Endothelial cell of umbilical vein (primary cell): Measurements from ENCODE around the gene TTC17. TPM values are rescaled to one million over a fixed set of nuclear protein-coding genes. Genes with fewer than 3 reads are reported as not detected.
"Not testable (repeated sequence)": the region's sequence is repeated elsewhere in the genome, so short reads cannot be mapped to it uniquely, and the experiment has no call there.

Source experiments
- BruUV-seq: library from RNA; stranded (reverse); fragments of 400-500 nt; replicated peaks from 2 replicates; lab custom pipeline; 2021; lab: Mats Ljungman, UMichigan
- CTCF ChIA-PET: fragments of 300-600, 350-600 bp; sonication (Branson Sonifier 250); formaldehyde crosslinking; loops from one replicate; lab custom pipeline; 2021; ENCODE audit warnings: antibody characterized with exemption, inconsistent platforms; lab: Charles Lee
- POLR2A ChIA-PET: fragments of 300-600, 350-600 bp; sonication (Branson Sonifier 250); formaldehyde crosslinking; loops from one replicate; lab custom pipeline; 2021; ENCODE audit warnings: antibody characterized with exemption, inconsistent platforms; lab: Charles Lee
- DNase-seq: peaks from one replicate; pipeline ENCODE4 v3.0.0-alpha.2; 2011; ENCODE audit warnings: low read depth, low spot score
- FAIRE-seq: peaks from 2 replicates; lab custom pipeline; 2011; peaks lifted over from hg19 to GRCh38; lab: Jason Lieb, UNC
- H2AFZ ChIP-seq: 2 replicates; pipeline ENCODE4 v1.6.0; 2012; ENCODE audit warnings: low read depth, low read length, control low read depth, inconsistent platforms
- H3K27ac ChIP-seq: 2 replicates; pipeline ENCODE4 v1.5.1; 2011; ENCODE audit warnings: low read depth, mild to moderate bottlenecking, control low read depth, low read length, moderate library complexity; ENCODE audit not compliant: insufficient read depth
- H3K27me3 ChIP-seq, 2 experiments: 2 replicates each; pipeline versions ENCODE4 v1.6.0 to v1.6.1; 2011; ENCODE audit warnings: low read length in 2 of 2, mixed read lengths in 1 of 2; ENCODE audit not compliant: control insufficient read depth in 2 of 2, insufficient read depth in 2 of 2
- H3K36me3 ChIP-seq, 2 experiments: 2 replicates in 1 of 2; 3 replicates in 1 of 2; pipeline ENCODE4 v1.5.1; 2011; ENCODE audit warnings: low read length in 2 of 2, mild to moderate bottlenecking in 1 of 2, moderate library complexity in 1 of 2; ENCODE audit not compliant: control insufficient read depth in 2 of 2, insufficient read depth in 2 of 2; ENCODE audit errors: extremely low read depth in 1 of 2
- H3K4me1 ChIP-seq: 3 replicates; pipeline ENCODE4 v1.5.1; 2011; ENCODE audit warnings: mild to moderate bottlenecking, low read length; ENCODE audit not compliant: control insufficient read depth, insufficient read depth; ENCODE audit errors: extremely low read depth
- H3K4me2 ChIP-seq: 2 replicates; pipeline ENCODE4 v1.6.1; 2011; ENCODE audit warnings: low read length, control low read depth, mixed read lengths; ENCODE audit not compliant: insufficient read depth
- H3K4me3 ChIP-seq, 3 experiments: fragments of 200-600 bp in 1 of 3; sonication (generic), shearing (Covaris generic) in 1 of 3; replicated peaks in 1 of 3; 2 replicates each; pipeline ENCODE4 v1.5.1; 2011 to 2016; ENCODE audit warnings: control low read depth in 3 of 3, low read length in 3 of 3, mild to moderate bottlenecking in 2 of 3, inconsistent platforms in 1 of 3, low read depth in 1 of 3, moderate library complexity in 1 of 3; ENCODE audit not compliant: insufficient read depth in 1 of 3
- H3K79me2 ChIP-seq: 2 replicates; pipeline ENCODE4 v1.6.0; 2012; ENCODE audit warnings: low read length, inconsistent platforms; ENCODE audit not compliant: control insufficient read depth, insufficient read depth
- H3K9ac ChIP-seq: replicated peaks from 2 replicates; pipeline ENCODE3; 2011; ENCODE audit warnings: low read length, control low read depth; ENCODE audit not compliant: insufficient read depth; ENCODE audit errors: extremely low read depth
- H3K9me1 ChIP-seq: replicated peaks from 3 replicates; pipeline ENCODE4 v1.6.0; 2011; ENCODE audit warnings: mild to moderate bottlenecking, low read length; ENCODE audit not compliant: control insufficient read depth, insufficient read depth; ENCODE audit errors: extremely low read depth
- H3K9me3 ChIP-seq: replicated peaks from 2 replicates; pipeline ENCODE4 v1.5.1; 2012; ENCODE audit warnings: low read length, inconsistent platforms; ENCODE audit not compliant: control insufficient read depth, insufficient read depth
- H4K20me1 ChIP-seq: replicated peaks from 2 replicates; pipeline ENCODE3; 2011; ENCODE audit warnings: mild to moderate bottlenecking, low read length; ENCODE audit not compliant: control insufficient read depth, insufficient read depth; ENCODE audit errors: extremely low read depth
- EZH2 ChIP-seq: IDR thresholded peaks from 2 replicates; pipeline ENCODE4 v1.6.1; 2012; ENCODE audit warnings: borderline replicate concordance, low read depth, mild to moderate bottlenecking, moderate library complexity, low read length, inconsistent platforms; ENCODE audit not compliant: severe bottlenecking
- FOS ChIP-seq: IDR thresholded peaks from 2 replicates; pipeline ENCODE4 v1.6.1; 2011; ENCODE audit warnings: mild to moderate bottlenecking, low read length, moderate library complexity, borderline replicate concordance; ENCODE audit not compliant: insufficient read depth
- GATA2 ChIP-seq: IDR thresholded peaks from 2 replicates; pipeline ENCODE4 v1.7.0; 2011; ENCODE audit warnings: low read depth, mild to moderate bottlenecking, moderate library complexity, mixed read lengths, low read length; ENCODE audit not compliant: insufficient read length, insufficient read depth
- JUN ChIP-seq: IDR thresholded peaks from 2 replicates; pipeline ENCODE4 v1.6.1; 2011; ENCODE audit warnings: borderline replicate concordance, low read depth; ENCODE audit not compliant: insufficient read length, insufficient read depth
- MYC ChIP-seq: IDR thresholded peaks from one replicate; pipeline ENCODE4 v1.6.1; 2011; ENCODE audit warnings: mild to moderate bottlenecking, low read depth, low read length
- POLR2AphosphoS5 ChIP-seq: IDR thresholded peaks from 2 replicates; pipeline ENCODE4 v1.6.1; 2012; ENCODE audit warnings: low read depth, mild to moderate bottlenecking, control low read depth, low read length, moderate library complexity; ENCODE audit not compliant: insufficient read depth
- dilution Hi-C: fragments of 300-500 bp; cut with MboI; formaldehyde crosslinking; loops from one replicate; pipeline ENCODE4 v1.15.0; 2019; ENCODE audit warnings: low sequenced_read_pairs; ENCODE audit not compliant: extremely low pct_ligation_motif_present
- intact Hi-C: fragments of 100-400 bp; cut with micrococcal nuclease; formaldehyde crosslinking; loops from one replicate; pipeline ENCODE4 v1.10.0; 2022
- polyA plus RNA-seq, 4 experiments: library from polyadenylated mRNA; depleted of rRNA in 3 of 4; stranded (reverse) in 3 of 4; unstranded in 1 of 4; fragments of >200 nt; gene quantifications; 2 replicates each; pipeline versions ENCODE4 v1.2.1 to v1.2.3, GENCODE V29; 2011 to 2012; ENCODE audit warnings: missing spikeins in 1 of 4
- total RNA-seq: library from RNA; stranded (reverse); gene quantifications from 2 replicates; pipeline ENCODE4 v1.2.3, GENCODE V29; 2021
- TF ChIP-seq, protein P1 (sequence below): IDR thresholded peaks from 2 replicates; pipeline ENCODE4 v1.6.1; 2011; ENCODE audit not compliant: insufficient read depth, insufficient read length
- TF ChIP-seq, protein P2 (sequence below), 2 donors: IDR thresholded peaks; 1 replicate in 1 of 2; 2 replicates in 1 of 2; pipeline ENCODE4 v1.5.1; 2011; ENCODE audit warnings: low read length in 2 of 2, mild to moderate bottlenecking in 2 of 2, moderate library complexity in 2 of 2, control low read depth in 1 of 2, inconsistent platforms in 1 of 2, low read depth in 1 of 2; ENCODE audit not compliant: insufficient read depth in 1 of 2; ENCODE audit errors: extremely low read depth in 1 of 2

TTC17 gene
- total and polyA plus RNA-seq, 2 donors (not counting 3 experiments of a cell fraction or from before 2014, with no cell fraction given) = 60.7 to 66.8 TPM

DNA sequence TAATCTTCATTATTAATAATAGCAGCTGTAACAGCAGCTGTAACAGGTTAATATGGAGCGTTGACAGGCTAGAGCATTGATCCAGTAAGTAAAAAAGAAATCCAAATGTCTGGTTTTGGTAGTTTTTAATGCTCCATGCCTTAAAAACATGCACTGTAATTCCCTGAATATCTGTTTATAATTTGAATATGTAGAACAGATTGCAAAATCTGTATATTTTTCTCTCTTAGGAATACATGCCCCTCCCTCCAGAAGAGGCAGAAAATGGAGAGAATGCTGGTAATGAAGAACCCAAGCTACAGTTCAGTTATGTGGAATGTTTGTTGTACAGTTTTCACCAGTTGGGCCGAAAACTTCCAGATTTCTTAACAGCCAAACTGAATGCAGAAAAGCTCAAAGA lies 30.2 kb upstream of the TTC17 start:
- H3K9ac ChIP-seq = no peak overlapping the region
- H3K9me1 ChIP-seq = no peaks in the 10 kb centered on the region
- FAIRE-seq (no peak), DNase-seq (no peak)
- peaks cover 18 to 22% of the 10 kb centered on the region in 2 experiments for H3K36me3 ChIP-seq
- no peak overlapping the region for H3K4me3 ChIP-seq
- CTCF ChIA-PET = interaction anchor here (0.8 to 2.0 kb wide), 3 partner anchors 12 to 91 kb away, joined by 3 to 11 read pairs (median 7); partner anchors contain the start of gene API5
- no peak overlapping the region for H3K4me2 ChIP-seq
- no peaks in the 10 kb centered on the region for H3K9me3 ChIP-seq
- no peak overlapping the region for H2AFZ ChIP-seq
- no peaks in the 10 kb centered on the region for H4K20me1 ChIP-seq
- intact Hi-C loops = no loop called here
- no peaks in the 10 kb centered on the region for H3K79me2 ChIP-seq
- no TSS peak for BruUV-seq
- H3K27me3 ChIP-seq = no peaks in the 10 kb centered on the region
- dilution Hi-C loops = no loop called here
- peaks cover 10% of the 10 kb centered on the region for H3K4me1 ChIP-seq
- H3K27ac ChIP-seq = peak overlapping the region; percentile 48
- POLR2A ChIA-PET = no interaction called here
- TF ChIP-seq, protein P1, sequence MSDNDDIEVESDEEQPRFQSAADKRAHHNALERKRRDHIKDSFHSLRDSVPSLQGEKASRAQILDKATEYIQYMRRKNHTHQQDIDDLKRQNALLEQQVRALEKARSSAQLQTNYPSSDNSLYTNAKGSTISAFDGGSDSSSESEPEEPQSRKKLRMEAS = no peak
- no peak for TF ChIP-seq MYC
- no peak for TF ChIP-seq FOS
- no peak for TF ChIP-seq JUN
- TF ChIP-seq EZH2 = no peak
- no peak for TF ChIP-seq GATA2
- no peak for TF ChIP-seq POLR2AphosphoS5

DNA sequence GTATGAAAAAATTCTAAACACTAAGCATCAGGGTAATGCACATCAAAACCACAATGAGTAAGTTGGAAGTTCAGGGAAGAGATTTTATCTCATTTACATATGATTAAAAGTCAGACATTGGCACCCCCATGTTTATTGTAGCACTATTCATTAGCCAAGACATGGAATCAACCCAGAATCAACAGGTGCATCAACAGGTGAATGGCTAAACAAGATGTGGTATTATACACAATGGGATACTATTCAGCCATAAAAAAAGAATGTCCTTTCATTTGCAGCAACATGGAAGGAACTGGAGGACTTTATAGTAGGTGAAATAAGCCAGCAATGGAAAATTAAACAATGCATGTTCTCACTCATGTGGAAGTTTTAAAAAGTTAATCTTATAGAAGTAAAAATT lies 17.6 kb upstream of the TTC17 start:
- no peaks in the 10 kb centered on the region for H3K9me1 ChIP-seq
- H4K20me1 ChIP-seq = no peaks in the 10 kb centered on the region
- H3K4me3 ChIP-seq = no peak overlapping the region
- dilution Hi-C loops = no loop called here
- intact Hi-C loops = no loop called here
- H3K27ac ChIP-seq = no peak overlapping the region
- ChIA-PET CTCF (interaction anchor here (1.4 kb wide), 1 partner anchor 13 kb away, joined by 3 read pairs; no protein-coding TSS in a partner anchor), POLR2A (no interaction called here)
- H2AFZ ChIP-seq = no peak overlapping the region
- no peak overlapping the region for H3K4me2 ChIP-seq
- peaks cover 9 to 12% of the 10 kb centered on the region in 2 experiments for H3K36me3 ChIP-seq
- no peaks in the 10 kb centered on the region for H3K4me1 ChIP-seq
- no peaks in the 10 kb centered on the region for H3K79me2 ChIP-seq
- TF ChIP-seq, protein P2, sequence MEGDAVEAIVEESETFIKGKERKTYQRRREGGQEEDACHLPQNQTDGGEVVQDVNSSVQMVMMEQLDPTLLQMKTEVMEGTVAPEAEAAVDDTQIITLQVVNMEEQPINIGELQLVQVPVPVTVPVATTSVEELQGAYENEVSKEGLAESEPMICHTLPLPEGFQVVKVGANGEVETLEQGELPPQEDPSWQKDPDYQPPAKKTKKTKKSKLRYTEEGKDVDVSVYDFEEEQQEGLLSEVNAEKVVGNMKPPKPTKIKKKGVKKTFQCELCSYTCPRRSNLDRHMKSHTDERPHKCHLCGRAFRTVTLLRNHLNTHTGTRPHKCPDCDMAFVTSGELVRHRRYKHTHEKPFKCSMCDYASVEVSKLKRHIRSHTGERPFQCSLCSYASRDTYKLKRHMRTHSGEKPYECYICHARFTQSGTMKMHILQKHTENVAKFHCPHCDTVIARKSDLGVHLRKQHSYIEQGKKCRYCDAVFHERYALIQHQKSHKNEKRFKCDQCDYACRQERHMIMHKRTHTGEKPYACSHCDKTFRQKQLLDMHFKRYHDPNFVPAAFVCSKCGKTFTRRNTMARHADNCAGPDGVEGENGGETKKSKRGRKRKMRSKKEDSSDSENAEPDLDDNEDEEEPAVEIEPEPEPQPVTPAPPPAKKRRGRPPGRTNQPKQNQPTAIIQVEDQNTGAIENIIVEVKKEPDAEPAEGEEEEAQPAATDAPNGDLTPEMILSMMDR (IDR thresholded peaks at IDR 0.05; ENCODE audit: extremely low read depth in 1 of 2, insufficient read depth in 1 of 2, low read depth in 1 of 2, low read length in 2 of 2) = no peak
- TF ChIP-seq POLR2AphosphoS5 = no peak
- BruUV-seq = no TSS peak
- no peak for DNase-seq
- no peaks in the 10 kb centered on the region for H3K27me3 ChIP-seq
- H3K9me3 ChIP-seq = no peaks in the 10 kb centered on the region
- no peak for FAIRE-seq
- no peak overlapping the region for H3K9ac ChIP-seq

- CTCF ChIA-PET, FAIRE-seq, BruUV-seq, dilution Hi-C loops, H3K4me3 ChIP-seq, intact Hi-C loops, POLR2A ChIA-PET, H3K4me2 ChIP-seq, H3K9me3 ChIP-seq, DNase-seq, H2AFZ ChIP-seq, H3K36me3 ChIP-seq, H3K4me1 ChIP-seq, H4K20me1 ChIP-seq, H3K27me3 ChIP-seq, H3K9ac ChIP-seq, H3K27ac ChIP-seq, H3K79me2 ChIP-seq, H3K9me1 ChIP-seq: not testable (repeated sequence)
Observed at GRCh38 chr11:43351426-43351825, 7.3 kb upstream of the TTC17 start.
